ENCODE data around the gene ADCY3.

DNA sequence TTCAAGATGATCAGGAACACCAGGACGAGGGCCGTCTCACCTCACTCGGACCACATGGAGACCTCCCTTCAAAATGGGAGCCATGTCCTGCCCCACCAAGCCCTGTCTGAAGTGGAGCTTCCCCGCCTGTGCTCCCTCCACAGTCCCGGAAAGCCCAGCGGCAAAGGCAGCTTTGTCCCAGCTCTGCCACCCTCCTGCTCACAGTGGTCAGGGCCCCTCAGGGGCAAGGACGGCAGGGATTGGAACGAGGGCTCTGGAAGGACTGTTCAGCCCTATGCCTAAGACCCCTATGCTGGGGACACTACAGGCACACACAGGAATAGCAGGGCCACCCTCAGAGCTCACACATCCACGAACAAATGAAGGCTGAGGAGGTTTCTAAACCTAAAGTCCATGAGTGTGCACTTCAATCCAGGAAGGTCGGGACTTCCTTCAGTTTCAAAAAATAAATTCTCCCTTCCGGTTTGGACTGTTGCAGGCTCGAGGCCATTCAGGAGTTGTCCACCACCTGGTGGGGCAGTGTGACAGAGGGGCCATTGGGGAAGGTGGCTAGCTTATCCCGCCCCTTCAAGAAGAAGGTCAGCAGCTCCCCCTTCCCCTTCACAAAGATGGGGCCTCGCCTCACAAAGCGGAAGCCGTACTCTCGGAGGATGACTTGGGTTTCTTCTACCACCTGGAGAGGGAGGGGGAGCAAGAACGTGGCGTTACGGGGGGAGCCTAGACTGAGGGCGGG lies 100.4 kb downstream of the ADCY3 start:
- no peak for TF ChIP-seq POLR2A (IDR thresholded peaks at IDR 0.05)
- TF ChIP-seq, protein P1, sequence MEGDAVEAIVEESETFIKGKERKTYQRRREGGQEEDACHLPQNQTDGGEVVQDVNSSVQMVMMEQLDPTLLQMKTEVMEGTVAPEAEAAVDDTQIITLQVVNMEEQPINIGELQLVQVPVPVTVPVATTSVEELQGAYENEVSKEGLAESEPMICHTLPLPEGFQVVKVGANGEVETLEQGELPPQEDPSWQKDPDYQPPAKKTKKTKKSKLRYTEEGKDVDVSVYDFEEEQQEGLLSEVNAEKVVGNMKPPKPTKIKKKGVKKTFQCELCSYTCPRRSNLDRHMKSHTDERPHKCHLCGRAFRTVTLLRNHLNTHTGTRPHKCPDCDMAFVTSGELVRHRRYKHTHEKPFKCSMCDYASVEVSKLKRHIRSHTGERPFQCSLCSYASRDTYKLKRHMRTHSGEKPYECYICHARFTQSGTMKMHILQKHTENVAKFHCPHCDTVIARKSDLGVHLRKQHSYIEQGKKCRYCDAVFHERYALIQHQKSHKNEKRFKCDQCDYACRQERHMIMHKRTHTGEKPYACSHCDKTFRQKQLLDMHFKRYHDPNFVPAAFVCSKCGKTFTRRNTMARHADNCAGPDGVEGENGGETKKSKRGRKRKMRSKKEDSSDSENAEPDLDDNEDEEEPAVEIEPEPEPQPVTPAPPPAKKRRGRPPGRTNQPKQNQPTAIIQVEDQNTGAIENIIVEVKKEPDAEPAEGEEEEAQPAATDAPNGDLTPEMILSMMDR (IDR thresholded peaks at IDR 0.05) = no peak

Measured in esophagus squamous epithelium (tissue), 4 donors.